K562 (cell line): ENCODE results near the gene VSIG1. TPM values are rescaled to one million over a fixed set of nuclear protein-coding genes. Genes with fewer than 3 reads are reported as not detected.

Source experiments
- ATAC-seq: fragments of 200-7000 bp; cut with Tn5 transposase; 3 replicates; pipeline ENCODE4 v1.9.1; 2020; ENCODE audit warnings: moderate library complexity
- BruUV-seq: library from RNA; stranded (reverse); fragments of 400-500 nt; replicated peaks from 2 replicates; lab custom pipeline; 2021; lab: Mats Ljungman, UMichigan
- CTCF ChIA-PET: fragments of 300-600 bp; formaldehyde crosslinking; extraction: SDS; loops from one replicate; lab custom pipeline; 2021; ENCODE audit warnings: low intra/inter-chr PET ratio; lab: Yijun Ruan, JAX
- POLR2A ChIA-PET: fragments of 300-600, 350-650 bp; sonication (Branson Sonifier 250); formaldehyde crosslinking; extraction: SDS; loops from one replicate; lab custom pipeline; 2021; ENCODE audit warnings: antibody characterized with exemption, inconsistent platforms; lab: Yijun Ruan, JAX
- DNase-seq, 4 experiments: peaks; one replicate each; pipeline versions ENCODE4 v3.0.0 to v3.0.0-alpha.2; 2011 to 2018; ENCODE audit warnings: low spot score in 3 of 4, mixed read lengths in 3 of 4; ENCODE audit errors: extremely low read depth in 1 of 4
- FAIRE-seq: peaks from 2 replicates; lab custom pipeline; 2011; peaks lifted over from hg19 to GRCh38; lab: Jason Lieb, UNC
- H2AFZ ChIP-seq: 2 replicates; pipeline ENCODE4 v1.6.0; 2011; ENCODE audit warnings: low read depth, low read length, control low read depth, inconsistent platforms
- H3K27ac ChIP-seq: fragments of 200-600 bp; 3 replicates; pipeline ENCODE4 v1.8.0; 2011; ENCODE audit warnings: low read depth, mild to moderate bottlenecking, control low read depth, inconsistent platforms, low read length, moderate library complexity, mixed read lengths; ENCODE audit errors: extremely low read depth
- H3K27me3 ChIP-seq, 2 experiments: fragments of 300-600 bp in 1 of 2; 2 replicates in 1 of 2; 3 replicates in 1 of 2; pipeline versions ENCODE4 v1.6.0 to v1.8.0; 2011; ENCODE audit warnings: inconsistent platforms in 2 of 2, low read length in 2 of 2, mild to moderate bottlenecking in 1 of 2, mixed read lengths in 1 of 2, moderate library complexity in 1 of 2; ENCODE audit not compliant: control insufficient read depth in 2 of 2, insufficient read depth in 2 of 2
- H3K36me3 ChIP-seq: fragments of 300-600 bp; 3 replicates; pipeline ENCODE4 v1.8.0; 2011; ENCODE audit warnings: mild to moderate bottlenecking, low read length, inconsistent platforms; ENCODE audit not compliant: control insufficient read depth, insufficient read depth
- H3K4me1 ChIP-seq, 2 experiments: fragments of 200-600 bp in 1 of 2; replicated peaks in 1 of 2; 2 replicates in 1 of 2; 3 replicates in 1 of 2; pipeline versions ENCODE4 v1.5.1 to v1.8.0; 2011; ENCODE audit warnings: inconsistent platforms in 2 of 2, low read length in 2 of 2, mild to moderate bottlenecking in 1 of 2, mixed read lengths in 1 of 2, moderate library complexity in 1 of 2; ENCODE audit not compliant: control insufficient read depth in 2 of 2, insufficient read depth in 2 of 2
- H3K4me2 ChIP-seq: 2 replicates; pipeline ENCODE4 v1.6.1; 2011; ENCODE audit warnings: low read length, control low read depth, inconsistent platforms, mixed read lengths; ENCODE audit not compliant: insufficient read depth
- H3K4me3 ChIP-seq: fragments of 200-600 bp; sonication (generic), shearing (Covaris generic); 2 replicates; pipeline ENCODE4 v1.5.1; 2016; ENCODE audit warnings: control low read depth, inconsistent platforms
- H3K79me2 ChIP-seq: fragments of 200-600 bp; 3 replicates; pipeline ENCODE4 v1.8.0; 2011; ENCODE audit warnings: low read length, inconsistent platforms; ENCODE audit not compliant: control insufficient read depth, insufficient read depth
- H3K9ac ChIP-seq, 2 experiments: 2 replicates each; pipeline versions ENCODE4 v1.6.0 to v1.6.1; 2011; ENCODE audit warnings: low read depth in 2 of 2, low read length in 2 of 2, control low read depth in 1 of 2, inconsistent platforms in 1 of 2, mild to moderate bottlenecking in 1 of 2, mixed read lengths in 1 of 2; ENCODE audit not compliant: insufficient read depth in 1 of 2
- H3K9me1 ChIP-seq: one replicate; pipeline ENCODE4 v1.6.0; 2011; ENCODE audit warnings: inconsistent platforms, mild to moderate bottlenecking, low read length, moderate library complexity; ENCODE audit not compliant: control insufficient read depth, insufficient read depth
- H3K9me3 ChIP-seq: replicated peaks from 2 replicates; pipeline ENCODE4 v1.5.1; 2011; ENCODE audit warnings: low read depth, low read length, inconsistent platforms; ENCODE audit not compliant: control insufficient read depth, insufficient read depth
- H4K20me1 ChIP-seq: replicated peaks from 2 replicates; pipeline ENCODE4 v1.6.1; 2011; ENCODE audit warnings: low read length, inconsistent platforms, mixed read lengths; ENCODE audit not compliant: control insufficient read depth, insufficient read depth
- FOXK1 ChIP-seq: sonication (generic); formaldehyde crosslinking; IDR thresholded peaks from 2 replicates; pipeline ENCODE4 v1.8.0; 2022; ENCODE audit warnings: missing genetic modification reagents, mild to moderate bottlenecking, borderline replicate concordance
- MTA1 ChIP-seq: fragments of 450-650 bp; IDR thresholded peaks from 2 replicates; pipeline ENCODE4 v1.6.1; 2017; ENCODE audit warnings: borderline replicate concordance
- NFE2L1 ChIP-seq: fragments of 450-650 bp; IDR thresholded peaks from 2 replicates; pipeline ENCODE4 v1.6.1; 2016; ENCODE audit warnings: missing genetic modification characterization, low read depth, mild to moderate bottlenecking, missing compliant biosample characterization, moderate library complexity, borderline replicate concordance
- RBBP5 ChIP-seq: fragments of 200-600 bp; sonication (generic); IDR thresholded peaks from 2 replicates; pipeline ENCODE4 v1.6.1; 2012; ENCODE audit warnings: borderline replicate concordance, mild to moderate bottlenecking, low read length, control low read depth, inconsistent platforms; ENCODE audit not compliant: insufficient read depth, poor library complexity, severe bottlenecking
- RCOR1 ChIP-seq, 2 experiments: IDR thresholded peaks; 2 replicates each; pipeline ENCODE4 v1.6.1; 2012; ENCODE audit warnings: low read depth in 2 of 2, low read length in 2 of 2, borderline replicate concordance in 1 of 2, improper control_type of control experiment in 1 of 2
- RUNX1 ChIP-seq: sonication (generic); IDR thresholded peaks from 2 replicates; pipeline ENCODE4 v1.6.1; 2016; ENCODE audit warnings: antibody characterized with exemption, low read depth
- SAP30 ChIP-seq: fragments of 200-600 bp; sonication (generic); IDR thresholded peaks from 2 replicates; pipeline ENCODE4 v1.6.1; 2012; ENCODE audit warnings: borderline replicate concordance, low read depth, mild to moderate bottlenecking, moderate library complexity, low read length, control low read depth, inconsistent platforms; ENCODE audit not compliant: insufficient read depth, poor library complexity, severe bottlenecking
- ZFX ChIP-seq: sonication (generic); formaldehyde crosslinking; IDR thresholded peaks from 2 replicates; pipeline ENCODE4 v1.8.0; 2022; ENCODE audit warnings: mild to moderate bottlenecking, missing genetic modification reagents, moderate library complexity
- ZNF217 ChIP-seq: sonication (generic); formaldehyde crosslinking; IDR thresholded peaks from 2 replicates; pipeline ENCODE4 v1.8.0; 2022; ENCODE audit warnings: mild to moderate bottlenecking, missing genetic modification reagents
- WGBS: fragments of 100-300 bp; shearing (Covaris generic); methylation state at CpG from one replicate; pipeline ENCODE4 v1.1.6; 2016; ENCODE audit warnings: low coverage, mixed read lengths; ENCODE audit not compliant: insufficient coverage; ENCODE audit errors: missing lambda C conversion rate; 5-methylcytosine and 5-hydroxymethylcytosine counted together
- in situ Hi-C: fragments of 300-500 bp; cut with MboI; formaldehyde crosslinking; loops from 4 replicates; pipeline ENCODE4 v1.15.0; 2018; ENCODE audit warnings: inconsistent platforms, mixed read lengths
- intact Hi-C: fragments of 100-400 bp; cut with micrococcal nuclease; formaldehyde crosslinking; loops from 2 replicates; pipeline ENCODE4 v1.14.2; 2022
- polyA plus RNA-seq, 8 experiments: library from polyadenylated mRNA; depleted of rRNA in 4 of 8; stranded (reverse) in 5 of 8; unstranded in 3 of 8; fragments of >200 nt; fragmentation: Nextera tagmentation in 2 of 8; fragmentation: Illumina TruSeq in 1 of 8; extraction: Ambion mirVana in 2 of 8; extraction: Trizol in 1 of 8; gene quantifications; 2 replicates each; pipeline versions ENCODE4 v1.2.1 to v1.2.3, GENCODE V29; 2011 to 2014; ENCODE audit warnings: inconsistent platforms in 1 of 8, missing spikeins in 1 of 8
- total RNA-seq, 7 experiments: library from RNA; depleted of rRNA in 6 of 7; stranded (reverse); fragments of >200 nt in 6 of 7; fragmentation: Illumina TruSeq in 2 of 7; extraction: Trizol in 2 of 7; gene quantifications; 2 replicates each; pipeline versions ENCODE4 v1.2.1 to v1.2.3, GENCODE V29; 2011 to 2021; ENCODE audit warnings: low replicate concordance in 1 of 7
- TF ChIP-seq, protein P1 (sequence below): fragments of 450-650 bp; formaldehyde crosslinking; IDR thresholded peaks from 2 replicates; pipeline ENCODE4 v1.4.0; 2020; ENCODE audit warnings: mild to moderate bottlenecking, mixed read lengths
- TF ChIP-seq, protein P2 (sequence below): fragments of 450-650 bp; conservative IDR thresholded peaks from 2 replicates; pipeline ENCODE4 v1.6.1; 2016; ENCODE audit warnings: missing genetic modification characterization, low read depth, mild to moderate bottlenecking, missing compliant biosample characterization, moderate library complexity
- TF ChIP-seq, protein P3 (sequence below): sonication (generic); formaldehyde crosslinking; IDR thresholded peaks from 2 replicates; pipeline ENCODE4 v1.8.0; 2022; ENCODE audit warnings: mild to moderate bottlenecking, missing genetic modification reagents
- TF ChIP-seq, protein P4 (sequence below): fragments of 450-650 bp; IDR thresholded peaks from 2 replicates; pipeline ENCODE4 v1.6.1; 2017; ENCODE audit warnings: antibody characterized with exemption, mild to moderate bottlenecking

The VSIG1 gene
- total and polyA plus RNA-seq, 9 of the 15 experiments (the other 6 are each of a cell fraction or from before 2014, with no cell fraction given): not detected

DNA sequence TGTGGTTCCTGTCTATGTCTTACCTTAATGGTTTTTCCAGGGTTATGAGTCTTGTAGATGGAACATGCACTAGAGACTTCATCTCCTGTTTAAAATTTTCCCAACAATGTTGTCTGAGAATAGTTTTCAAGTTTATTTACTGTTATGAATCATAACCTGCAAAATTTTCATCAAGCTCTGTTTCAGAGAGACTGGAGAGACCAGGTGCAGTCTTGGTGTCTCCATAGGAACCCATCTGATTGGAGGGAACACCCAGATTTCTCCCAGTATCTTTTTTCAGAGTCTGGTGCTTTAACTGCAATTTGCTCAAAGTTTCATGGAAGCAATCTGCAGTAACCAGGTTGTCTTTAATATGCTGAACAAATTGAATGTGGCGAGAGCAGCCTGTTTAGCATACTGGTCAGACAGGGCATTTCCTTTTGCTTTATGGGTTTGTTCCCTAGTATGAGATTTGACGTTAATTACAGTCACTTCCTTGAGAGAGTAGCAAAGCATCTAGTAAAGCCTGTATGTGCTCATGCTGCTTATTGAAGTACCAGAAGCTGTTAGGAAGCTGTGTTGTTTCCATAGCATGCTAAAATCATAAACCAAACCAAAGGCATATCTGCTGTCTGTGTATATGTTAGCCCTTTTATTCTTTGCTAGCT is 18.8 kb upstream of the VSIG1 start:
- H3K27me3 ChIP-seq: no peaks in the 10 kb centered on the region
- H4K20me1 ChIP-seq: no peaks in the 10 kb centered on the region
- POLR2A ChIA-PET: no interaction called here
- H3K9ac ChIP-seq: no peak overlapping the region
- no peaks in the 10 kb centered on the region for H3K9me1 ChIP-seq
- in situ Hi-C loops (no loop called here), intact Hi-C loops (loop anchor here (10.0 kb wide), 1 partner anchor 509 kb away; no protein-coding TSS in a partner anchor)
- no TSS peak for BruUV-seq
- WGBS: 3% methylated on average over 2 of the region's 2 CpGs
- ATAC-seq: no peak
- H3K79me2 ChIP-seq: no peaks in the 10 kb centered on the region
- no peak overlapping the region for H3K4me2 ChIP-seq
- H3K4me1 ChIP-seq: no peaks in the 10 kb centered on the region
- H3K27ac ChIP-seq: no peak overlapping the region
- no peak for DNase-seq
- CTCF ChIA-PET: no interaction called here
- FAIRE-seq: no peak
- H3K9me3 ChIP-seq: no peaks in the 10 kb centered on the region
- no peak overlapping the region for H2AFZ ChIP-seq
- no peak overlapping the region for H3K4me3 ChIP-seq
- H3K36me3 ChIP-seq: no peaks in the 10 kb centered on the region
- TF ChIP-seq, protein P1, sequence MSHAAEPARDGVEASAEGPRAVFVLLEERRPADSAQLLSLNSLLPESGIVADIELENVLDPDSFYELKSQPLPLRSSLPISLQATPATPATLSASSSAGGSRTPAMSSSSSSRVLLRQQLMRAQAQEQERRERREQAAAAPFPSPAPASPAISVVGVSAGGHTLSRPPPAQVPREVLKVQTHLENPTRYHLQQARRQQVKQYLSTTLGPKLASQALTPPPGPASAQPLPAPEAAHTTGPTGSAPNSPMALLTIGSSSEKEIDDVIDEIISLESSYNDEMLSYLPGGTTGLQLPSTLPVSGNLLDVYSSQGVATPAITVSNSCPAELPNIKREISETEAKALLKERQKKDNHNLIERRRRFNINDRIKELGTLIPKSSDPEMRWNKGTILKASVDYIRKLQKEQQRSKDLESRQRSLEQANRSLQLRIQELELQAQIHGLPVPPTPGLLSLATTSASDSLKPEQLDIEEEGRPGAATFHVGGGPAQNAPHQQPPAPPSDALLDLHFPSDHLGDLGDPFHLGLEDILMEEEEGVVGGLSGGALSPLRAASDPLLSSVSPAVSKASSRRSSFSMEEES (CRISPR knock-in tag): no peak
- no peak for TF ChIP-seq FOXK1
- no peak for TF ChIP-seq ZFX
- TF ChIP-seq, protein P2, sequence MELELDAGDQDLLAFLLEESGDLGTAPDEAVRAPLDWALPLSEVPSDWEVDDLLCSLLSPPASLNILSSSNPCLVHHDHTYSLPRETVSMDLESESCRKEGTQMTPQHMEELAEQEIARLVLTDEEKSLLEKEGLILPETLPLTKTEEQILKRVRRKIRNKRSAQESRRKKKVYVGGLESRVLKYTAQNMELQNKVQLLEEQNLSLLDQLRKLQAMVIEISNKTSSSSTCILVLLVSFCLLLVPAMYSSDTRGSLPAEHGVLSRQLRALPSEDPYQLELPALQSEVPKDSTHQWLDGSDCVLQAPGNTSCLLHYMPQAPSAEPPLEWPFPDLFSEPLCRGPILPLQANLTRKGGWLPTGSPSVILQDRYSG: no peak
- TF ChIP-seq NFE2L1 (tag): no peak
- no peak for TF ChIP-seq MTA1
- TF ChIP-seq RCOR1 (IDR thresholded peaks at IDR 0.05; ENCODE audit: borderline replicate concordance in 1 of 2, low read depth in 2 of 2, low read length in 2 of 2): no peak
- no peak for TF ChIP-seq RUNX1
- TF ChIP-seq, protein P3, sequence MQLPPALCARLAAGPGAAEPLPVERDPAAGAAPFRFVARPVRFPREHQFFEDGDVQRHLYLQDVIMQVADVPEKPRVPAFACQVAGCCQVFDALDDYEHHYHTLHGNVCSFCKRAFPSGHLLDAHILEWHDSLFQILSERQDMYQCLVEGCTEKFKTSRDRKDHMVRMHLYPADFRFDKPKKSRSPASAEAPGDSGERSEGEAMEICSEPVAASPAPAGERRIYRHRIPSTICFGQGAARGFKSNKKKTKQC (CRISPR knock-in tag): no peak
- TF ChIP-seq RBBP5: no peak
- no peak for TF ChIP-seq ZNF217 (CRISPR knock-in tag)
- TF ChIP-seq SAP30: no peak
- TF ChIP-seq, protein P4, sequence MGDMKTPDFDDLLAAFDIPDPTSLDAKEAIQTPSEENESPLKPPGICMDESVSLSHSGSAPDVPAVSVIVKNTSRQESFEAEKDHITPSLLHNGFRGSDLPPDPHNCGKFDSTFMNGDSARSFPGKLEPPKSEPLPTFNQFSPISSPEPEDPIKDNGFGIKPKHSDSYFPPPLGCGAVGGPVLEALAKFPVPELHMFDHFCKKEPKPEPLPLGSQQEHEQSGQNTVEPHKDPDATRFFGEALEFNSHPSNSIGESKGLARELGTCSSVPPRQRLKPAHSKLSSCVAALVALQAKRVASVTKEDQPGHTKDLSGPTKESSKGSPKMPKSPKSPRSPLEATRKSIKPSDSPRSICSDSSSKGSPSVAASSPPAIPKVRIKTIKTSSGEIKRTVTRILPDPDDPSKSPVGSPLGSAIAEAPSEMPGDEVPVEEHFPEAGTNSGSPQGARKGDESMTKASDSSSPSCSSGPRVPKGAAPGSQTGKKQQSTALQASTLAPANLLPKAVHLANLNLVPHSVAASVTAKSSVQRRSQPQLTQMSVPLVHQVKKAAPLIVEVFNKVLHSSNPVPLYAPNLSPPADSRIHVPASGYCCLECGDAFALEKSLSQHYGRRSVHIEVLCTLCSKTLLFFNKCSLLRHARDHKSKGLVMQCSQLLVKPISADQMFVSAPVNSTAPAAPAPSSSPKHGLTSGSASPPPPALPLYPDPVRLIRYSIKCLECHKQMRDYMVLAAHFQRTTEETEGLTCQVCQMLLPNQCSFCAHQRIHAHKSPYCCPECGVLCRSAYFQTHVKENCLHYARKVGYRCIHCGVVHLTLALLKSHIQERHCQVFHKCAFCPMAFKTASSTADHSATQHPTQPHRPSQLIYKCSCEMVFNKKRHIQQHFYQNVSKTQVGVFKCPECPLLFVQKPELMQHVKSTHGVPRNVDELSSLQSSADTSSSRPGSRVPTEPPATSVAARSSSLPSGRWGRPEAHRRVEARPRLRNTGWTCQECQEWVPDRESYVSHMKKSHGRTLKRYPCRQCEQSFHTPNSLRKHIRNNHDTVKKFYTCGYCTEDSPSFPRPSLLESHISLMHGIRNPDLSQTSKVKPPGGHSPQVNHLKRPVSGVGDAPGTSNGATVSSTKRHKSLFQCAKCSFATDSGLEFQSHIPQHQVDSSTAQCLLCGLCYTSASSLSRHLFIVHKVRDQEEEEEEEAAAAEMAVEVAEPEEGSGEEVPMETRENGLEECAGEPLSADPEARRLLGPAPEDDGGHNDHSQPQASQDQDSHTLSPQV: no peak
